Thoracic aorta (tissue), 2 donors: Measurements from ENCODE around the gene SLC35G2. TPM values are rescaled to one million over a fixed set of nuclear protein-coding genes. Genes with fewer than 3 reads are reported as not detected.
"Not testable (repeated sequence)": the region's sequence is repeated elsewhere in the genome, so short reads cannot be mapped to it uniquely, and the experiment has no call there.

ENCODE experiments used
- ATAC-seq: fragments of 150-250 bp; one replicate; pipeline ENCODE4 v1.8.0; 2017; ENCODE audit warnings: low read depth; ENCODE audit not compliant: insufficient number of reproducible peaks, low FRiP score
- DNase-seq: peaks from one replicate; pipeline ENCODE4 v3.0.0-alpha.2; 2020; ENCODE audit warnings: low spot score
- H3K27ac ChIP-seq, 2 donors: fragments of 200-600 bp; sonication (generic); 1 replicate in 1 of 2; 2 replicates in 1 of 2; pipeline ENCODE4 v1.5.1; 2016; ENCODE audit warnings: mild to moderate bottlenecking in 2 of 2, moderate library complexity in 2 of 2
- H3K27me3 ChIP-seq: fragments of 200-600 bp; sonication (generic); replicated peaks from 2 replicates; pipeline ENCODE4 v1.6.0; 2016; ENCODE audit warnings: mild to moderate bottlenecking; ENCODE audit not compliant: insufficient read depth
- H3K36me3 ChIP-seq: fragments of 200-600 bp; sonication (generic); one replicate; pipeline ENCODE4 v1.5.1; 2016
- H3K4me1 ChIP-seq, 2 donors: fragments of 200-600 bp; sonication (generic); 1 replicate in 1 of 2; 2 replicates in 1 of 2; pipeline versions ENCODE4 v1.5.1 to v1.6.0; 2016; ENCODE audit warnings: low read depth in 2 of 2, mild to moderate bottlenecking in 1 of 2; ENCODE audit not compliant: control insufficient read depth in 1 of 2
- H3K4me3 ChIP-seq: fragments of 200-600 bp; sonication (generic); 2 replicates; pipeline ENCODE4 v1.5.1; 2016; ENCODE audit warnings: mild to moderate bottlenecking
- H3K9me3 ChIP-seq: fragments of 200-600 bp; sonication (generic); 2 replicates; pipeline ENCODE4 v1.5.1; 2016
- total RNA-seq, 2 donors: library from RNA; depleted of rRNA; stranded (reverse); fragments of >200 nt; gene quantifications; one replicate each; pipeline versions ENCODE4 v1.1.0 to v1.2.3, GENCODE V29; 2016
- TF ChIP-seq, protein P1 (sequence below): fragments of 200-600 bp; sonication (generic); IDR thresholded peaks from one replicate; pipeline ENCODE4 v1.5.1; 2019; ENCODE audit warnings: antibody characterized with exemption

The SLC35G2 gene
- total RNA-seq, 2 donors from 2014 or later = 5.3 to 6.9 TPM

- no peak overlapping the region for H3K4me3 ChIP-seq
- ATAC-seq = no peak
- no peaks in the 10 kb centered on the region for H3K36me3 ChIP-seq
- no peak overlapping the region for H3K27ac ChIP-seq
- TF ChIP-seq, protein P1, sequence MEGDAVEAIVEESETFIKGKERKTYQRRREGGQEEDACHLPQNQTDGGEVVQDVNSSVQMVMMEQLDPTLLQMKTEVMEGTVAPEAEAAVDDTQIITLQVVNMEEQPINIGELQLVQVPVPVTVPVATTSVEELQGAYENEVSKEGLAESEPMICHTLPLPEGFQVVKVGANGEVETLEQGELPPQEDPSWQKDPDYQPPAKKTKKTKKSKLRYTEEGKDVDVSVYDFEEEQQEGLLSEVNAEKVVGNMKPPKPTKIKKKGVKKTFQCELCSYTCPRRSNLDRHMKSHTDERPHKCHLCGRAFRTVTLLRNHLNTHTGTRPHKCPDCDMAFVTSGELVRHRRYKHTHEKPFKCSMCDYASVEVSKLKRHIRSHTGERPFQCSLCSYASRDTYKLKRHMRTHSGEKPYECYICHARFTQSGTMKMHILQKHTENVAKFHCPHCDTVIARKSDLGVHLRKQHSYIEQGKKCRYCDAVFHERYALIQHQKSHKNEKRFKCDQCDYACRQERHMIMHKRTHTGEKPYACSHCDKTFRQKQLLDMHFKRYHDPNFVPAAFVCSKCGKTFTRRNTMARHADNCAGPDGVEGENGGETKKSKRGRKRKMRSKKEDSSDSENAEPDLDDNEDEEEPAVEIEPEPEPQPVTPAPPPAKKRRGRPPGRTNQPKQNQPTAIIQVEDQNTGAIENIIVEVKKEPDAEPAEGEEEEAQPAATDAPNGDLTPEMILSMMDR = no peak
- H3K4me1 ChIP-seq = peaks cover 3 to 6% of the 10 kb centered on the region in 2 donors
- no peak for DNase-seq
- no peaks in the 10 kb centered on the region for H3K9me3 ChIP-seq
- no peaks in the 10 kb centered on the region for H3K27me3 ChIP-seq
Observed at GRCh38 chr3:136885357-136886213, 66.7 kb downstream of the SLC35G2 start.

DNA sequence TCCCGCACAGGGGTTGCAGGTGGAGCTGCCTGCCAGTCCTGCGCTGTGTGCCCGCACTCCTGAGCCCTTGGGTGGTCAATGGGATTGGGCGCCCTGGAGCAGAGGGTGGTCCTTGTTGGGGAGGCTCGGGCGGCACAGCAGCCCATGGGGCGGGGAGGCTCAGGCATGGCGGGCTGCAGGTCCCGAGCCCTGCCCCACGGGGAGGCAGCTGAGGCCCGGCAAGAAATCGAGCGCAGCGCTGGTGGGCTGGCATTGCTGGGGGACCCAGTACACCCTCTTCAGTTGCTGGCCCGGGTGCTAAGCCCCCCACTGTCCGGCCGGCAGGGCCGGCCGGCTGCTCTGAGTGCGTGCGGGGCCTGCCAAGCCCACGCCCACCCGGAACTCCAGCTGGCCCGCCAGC is 71.0 kb downstream of the SLC35G2 start:
- DNase-seq (no peak), ATAC-seq (no peak)
- H3K4me1 ChIP-seq = peaks cover 6 to 18% of the 10 kb centered on the region in 2 donors
- no peak overlapping the region for H3K4me3 ChIP-seq
- no peak overlapping the region for H3K27ac ChIP-seq
- H3K27me3 ChIP-seq = no peaks in the 10 kb centered on the region
- H3K36me3 ChIP-seq = no peaks in the 10 kb centered on the region
- TF ChIP-seq, protein P1 = no peak
- no peaks in the 10 kb centered on the region for H3K9me3 ChIP-seq

GRCh38 chr3:136891934-136892855 is 73.3 kb downstream of the SLC35G2 start:
- no peaks in the 10 kb centered on the region for H3K27me3 ChIP-seq
- no peak for ATAC-seq
- no peak overlapping the region for H3K4me3 ChIP-seq
- no peak for DNase-seq
- no peaks in the 10 kb centered on the region for H3K9me3 ChIP-seq
- TF ChIP-seq, protein P1 = no peak
- H3K4me1 ChIP-seq = peaks cover 6 to 13% of the 10 kb centered on the region in 2 donors
- H3K27ac ChIP-seq = no peak overlapping the region
- no peaks in the 10 kb centered on the region for H3K36me3 ChIP-seq

DNA sequence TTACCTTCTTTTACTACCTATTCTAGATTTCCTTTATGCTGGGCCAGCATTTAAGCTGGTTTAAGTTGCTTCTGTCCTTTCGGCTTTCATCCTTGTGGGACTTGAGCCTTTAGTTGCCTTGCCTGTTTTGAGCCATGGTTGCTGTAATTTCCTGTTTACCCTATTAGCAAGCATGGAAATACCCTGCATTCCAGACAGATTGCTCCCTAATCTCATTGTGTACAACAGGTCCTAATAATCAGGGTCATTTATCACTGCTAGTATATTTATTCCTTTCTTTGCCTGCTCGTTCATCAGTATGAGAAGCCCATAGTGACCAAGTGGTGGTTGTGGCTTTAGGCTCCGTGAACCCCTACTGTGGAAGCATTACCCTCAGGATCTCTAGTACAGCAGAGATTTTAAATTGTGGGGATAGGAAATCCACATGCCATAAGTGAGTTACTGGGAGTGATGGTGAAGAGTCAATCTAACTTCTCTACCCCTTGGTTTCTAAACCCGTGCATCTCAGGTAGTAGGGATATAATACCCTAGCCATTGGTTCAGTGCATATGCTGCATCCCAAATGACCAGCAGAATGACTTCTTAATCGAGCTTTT is 75.0 kb downstream of the SLC35G2 start:
- Histone ChIP-seq H3K27me3 (no peaks in the 10 kb centered on the region), H3K9me3 (no peaks in the 10 kb centered on the region), H3K4me3 (no peak overlapping the region), H3K4me1 (peaks cover 7 to 15% of the 10 kb centered on the region in 2 donors), H3K27ac (no peak overlapping the region), H3K36me3 (no peaks in the 10 kb centered on the region)
- TF ChIP-seq, protein P1 = no peak
- ATAC-seq = no peak
- no peak for DNase-seq

DNA sequence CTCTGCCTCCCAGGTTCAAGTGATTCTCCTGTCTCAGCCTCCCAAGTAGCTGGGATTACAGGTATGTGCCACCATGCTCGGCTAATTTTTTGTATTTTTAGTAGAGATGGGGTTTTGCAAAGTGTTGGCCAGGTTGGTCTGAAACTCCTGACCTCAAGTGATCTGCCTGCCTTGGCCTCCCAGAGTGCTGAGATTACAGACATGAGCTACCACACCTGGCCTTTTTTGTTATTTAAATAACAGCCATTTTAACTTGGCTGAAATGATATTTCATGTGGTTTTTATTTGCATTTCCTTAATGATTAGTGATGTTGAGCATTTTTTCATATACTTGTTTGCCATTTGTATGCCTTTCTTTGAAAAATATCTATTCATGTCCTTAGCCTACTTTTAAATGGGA is 78.2 kb downstream of the SLC35G2 start:
- not testable (repeated sequence) for ATAC-seq, H3K36me3 ChIP-seq, H3K27me3 ChIP-seq

More for the DNA sequence above, 78.2 kb downstream of the SLC35G2 start:
- H3K27ac ChIP-seq, H3K9me3 ChIP-seq, DNase-seq, H3K4me3 ChIP-seq: not testable (repeated sequence)
- peaks cover 18 to 21% of the 10 kb centered on the region in 2 donors for H3K4me1 ChIP-seq
